GM23338 (cell line): Measurements from ENCODE around the gene SLC4A3. TPM values are rescaled to one million over a fixed set of nuclear protein-coding genes. Genes with fewer than 3 reads are reported as not detected.

ENCODE experiments used
- polyA plus RNA-seq: library from polyadenylated mRNA; unstranded; fragments of >200 nt; fragmentation: Nextera tagmentation; extraction: Ambion mirVana; gene quantifications from 2 replicates; pipeline ENCODE4 v1.2.1, GENCODE V29; 2016
- small RNA-seq: library from RNA; depleted of rRNA; stranded (forward); fragments of <200 nt; gene quantifications from one replicate; pipeline ENCODE3, GENCODE V24; 2014; ENCODE audit warnings: low replicate concordance
- total RNA-seq: library from RNA; depleted of rRNA; stranded (reverse); fragments of >200 nt; shearing (Covaris generic); gene quantifications from 2 replicates; pipeline ENCODE4 v1.2.3, GENCODE V29; 2014; rRNA removed

Gene SLC4A3
- total and polyA plus RNA-seq, 2 experiments from 2014 or later: 3.6 to 6.8 TPM

Small RNA genes lying within 50 kb of the gene (small RNA-seq; reads per million reads assigned to genes)
- gene RN7SKP213: not detected

Other genes with a start within 250 kb of the SLC4A3 start
- gene DNPEP, start 239.7 kb upstream of the SLC4A3 start, total RNA-seq: 58.8 and 67.9 TPM in 2 replicates
- gene DNPEP, start 239.7 kb upstream of the SLC4A3 start, polyA plus RNA-seq: 44.9 and 49.2 TPM in 2 replicates
- 2.0 and 6.1 TPM in 2 replicates for gene DES, start 209.3 kb upstream of the SLC4A3 start, total RNA-seq
- 1.0 and 1.3 TPM in 2 replicates for gene DES, start 209.3 kb upstream of the SLC4A3 start, polyA plus RNA-seq
- 32.4 and 32.6 TPM in 2 replicates for gene SPEG, start 192.8 kb upstream of the SLC4A3 start, total RNA-seq
- 12.6 and 12.9 TPM in 2 replicates for gene SPEG, start 192.8 kb upstream of the SLC4A3 start, polyA plus RNA-seq
- 33.8 and 37.3 TPM in 2 replicates for gene GMPPA, start 128.7 kb upstream of the SLC4A3 start, total RNA-seq
- 25.2 and 27.0 TPM in 2 replicates for gene GMPPA, start 128.7 kb upstream of the SLC4A3 start, polyA plus RNA-seq
- 3.6 TPM in 1 of 2 replicates, not detected in the other for gene ASIC4, start 113.1 kb upstream of the SLC4A3 start, total RNA-seq
- gene ASIC4, start 113.1 kb upstream of the SLC4A3 start, polyA plus RNA-seq: 0.13 and 0.40 TPM in 2 replicates
- gene CHPF, start 83.8 kb upstream of the SLC4A3 start, total RNA-seq: 232 and 252 TPM in 2 replicates
- 34.4 and 36.5 TPM in 2 replicates for gene CHPF, start 83.8 kb upstream of the SLC4A3 start, polyA plus RNA-seq
- gene TMEM198, start 83.6 kb upstream of the SLC4A3 start, total RNA-seq: 13.7 and 25.6 TPM in 2 replicates
- gene TMEM198, start 83.6 kb upstream of the SLC4A3 start, polyA plus RNA-seq: 5.6 TPM in 2 replicates
- gene OBSL1, start 56.1 kb upstream of the SLC4A3 start, total RNA-seq: 164 and 207 TPM in 2 replicates
- gene OBSL1, start 56.1 kb upstream of the SLC4A3 start, polyA plus RNA-seq: 94.9 and 102 TPM in 2 replicates
- 0.31 and 1.6 TPM in 2 replicates for gene INHA, start 55.3 kb upstream of the SLC4A3 start, total RNA-seq
- gene INHA, start 55.3 kb upstream of the SLC4A3 start, polyA plus RNA-seq: 0.56 and 1.5 TPM in 2 replicates
- gene STK11IP, start 29.8 kb upstream of the SLC4A3 start, total RNA-seq: 28.1 and 29.3 TPM in 2 replicates
- gene STK11IP, start 29.8 kb upstream of the SLC4A3 start, polyA plus RNA-seq: 14.2 and 16.6 TPM in 2 replicates